ENCODE data around the gene SLC39A3. TPM values are rescaled to one million over a fixed set of nuclear protein-coding genes. Genes with fewer than 3 reads are reported as not detected.
A peak's percentile ranks its signal among the peaks of the same experiment; 100 is the strongest.

The SLC39A3 gene
- total RNA-seq, 1 experiment from 2014 or later, result 39.1 TPM

DNA sequence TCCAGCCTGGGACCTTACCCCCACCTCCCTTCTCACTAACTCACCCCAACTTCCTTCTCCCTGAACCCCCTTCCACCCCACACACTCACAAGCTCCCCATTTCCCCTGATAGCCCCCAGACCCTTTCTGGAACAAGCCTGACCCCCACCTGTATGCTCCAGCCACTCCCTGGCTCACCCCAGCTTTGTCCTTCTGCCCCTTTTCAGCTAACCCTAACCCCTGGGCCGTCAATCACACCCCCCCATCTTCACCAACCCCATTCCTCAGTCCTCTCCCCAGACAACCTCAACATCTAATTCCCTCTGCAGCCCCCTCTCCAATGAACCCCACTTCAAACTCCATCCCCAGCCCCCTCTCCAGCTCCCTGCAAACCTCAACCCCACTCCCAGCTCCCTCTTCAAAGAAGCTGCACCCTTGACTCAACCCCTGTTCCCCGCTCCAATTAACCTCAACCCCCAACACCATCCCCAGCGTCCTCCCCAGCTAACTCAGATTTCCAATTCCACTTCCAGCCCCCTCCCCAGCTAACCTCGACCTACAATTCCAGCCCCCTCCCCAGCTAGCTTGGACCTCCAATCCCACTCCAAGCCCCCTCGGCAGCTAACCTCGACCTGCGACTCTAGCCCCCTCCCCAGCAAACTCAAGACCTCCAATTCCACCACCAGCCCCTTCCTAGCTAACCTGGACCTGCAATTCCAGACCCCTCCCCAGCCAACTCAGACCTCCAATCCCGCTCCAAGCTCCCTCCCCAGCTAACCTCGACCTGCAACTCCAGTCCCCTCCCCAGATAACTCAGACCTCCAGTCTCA, 38.3 kb downstream of the SLC39A3 start:
- Histone ChIP-seq H3K27ac (ENCODE audit: low read depth, low read length) (no peak overlapping the region), H3K4me1 (ENCODE audit: control insufficient read depth in 1 of 2, insufficient read depth in 2 of 2, low read length in 2 of 2) (peaks cover 4 to 15% of the 10 kb centered on the region in 2 experiments; a peak in 3 of 4 replicates), H3K27me3 (ENCODE audit: insufficient read depth, low read length) (no peaks in the 10 kb centered on the region), H3K9me2 (ENCODE audit: insufficient read depth) (no peaks in the 10 kb centered on the region), H2AFZ (ENCODE audit: low read depth, low read length, poor library complexity, severe bottlenecking) (no peak overlapping the region), H4K20me1 (ENCODE audit: insufficient read depth) (no peaks in the 10 kb centered on the region), H3K9me3 (ENCODE audit: control insufficient read depth in 1 of 2, insufficient read depth in 1 of 2, low read depth in 1 of 2, low read length in 2 of 2) (no peaks in the 10 kb centered on the region), H3K36me3 (ENCODE audit: control insufficient read depth in 1 of 2, insufficient read depth in 2 of 2, low read length in 2 of 2) (no peaks in the 10 kb centered on the region), H3K4me3 (replicated peaks in 1 of 2; ENCODE audit: low read depth in 1 of 2, low read length in 2 of 2) (peak overlapping the region; percentile 60 to 64), H3K79me2 (ENCODE audit: insufficient read depth, low read length) (no peaks in the 10 kb centered on the region), H3K9ac (ENCODE audit: low read length) (peak overlapping the region; percentile 72), H3K4me2 (ENCODE audit: low read length) (peak overlapping the region; percentile 79)
- CTCF ChIA-PET, result interaction anchor here (1.3 kb wide), 1 partner anchor 53 kb away, joined by 5 read pairs; no protein-coding TSS in a partner anchor
- ATAC-seq (no peak), DNase-seq (ENCODE audit: low read depth, low spot score) (no peak)
- POLR2A ChIA-PET, result no interaction called here
- RAD21 ChIA-PET (ENCODE audit: low non-redundant PET in 1 of 2, low total read pairs in 2 of 2, uncharacterized antibody in 2 of 2, unreplicated experiment in 2 of 2), result interaction anchor here in 1 of 2 experiments (1.3 kb wide), 1 partner anchor 53 kb away, joined by 3 read pairs; no protein-coding TSS in a partner anchor
- intact Hi-C loops (cut with micrococcal nuclease), result no loop called here
- TF ChIP-seq EZH2 (IDR thresholded peaks at IDR 0.05) (no peak), FOSL1 (IDR thresholded peaks at IDR 0.05; ENCODE audit: low read depth) (no peak), ZFX (IDR thresholded peaks at IDR 0.05) (no peak), ZNF274 (IDR thresholded peaks at IDR 0.05; ENCODE audit: low read depth, low read length) (no peak), RAD21 (IDR thresholded peaks at IDR 0.05; ENCODE audit: low read depth) (no peak), ELF1 (IDR thresholded peaks at IDR 0.05; ENCODE audit: borderline replicate concordance, low read depth) (no peak)
- no TSS peak for BruUV-seq (replicated peaks)

DNA sequence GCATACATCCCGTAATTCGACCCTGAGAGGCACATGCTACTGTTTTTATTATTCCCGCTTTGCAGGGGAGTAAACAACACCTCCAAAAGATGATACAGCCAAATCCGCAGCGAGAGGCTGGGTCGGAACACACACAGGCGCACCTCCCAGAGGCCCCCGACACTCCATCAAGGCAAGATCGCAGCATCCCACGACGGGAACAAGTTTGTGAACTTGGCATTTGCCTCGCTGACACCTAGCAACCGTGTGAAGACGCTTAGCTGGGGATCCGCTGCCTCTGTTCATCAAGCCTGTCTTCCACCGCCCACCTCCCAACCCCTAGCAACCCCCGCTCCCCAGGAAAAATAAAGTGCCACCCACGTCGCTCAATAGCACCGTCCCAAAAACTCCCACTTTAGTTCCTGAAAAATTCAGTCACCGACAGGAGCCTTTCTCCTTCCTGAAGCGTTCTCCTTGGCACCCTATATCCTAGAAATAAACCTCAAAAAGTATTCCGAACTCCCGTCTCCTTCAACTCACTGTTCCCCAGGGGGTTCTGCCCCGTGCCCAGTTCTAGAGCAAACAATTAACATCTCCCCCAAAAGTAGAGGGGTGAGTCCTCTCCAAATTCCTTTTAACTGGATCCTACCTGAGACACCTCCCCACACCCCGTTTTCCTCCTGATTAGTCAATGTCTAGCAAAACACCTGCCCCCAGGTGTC, 39.0 kb downstream of the SLC39A3 start:
- Histone ChIP-seq H3K9ac (ENCODE audit: low read length) (no peak overlapping the region), H3K4me3 (replicated peaks in 1 of 2; ENCODE audit: low read depth in 1 of 2, low read length in 2 of 2) (no peak overlapping the region), H2AFZ (ENCODE audit: low read depth, low read length, poor library complexity, severe bottlenecking) (no peak overlapping the region), H3K79me2 (ENCODE audit: insufficient read depth, low read length) (no peaks in the 10 kb centered on the region), H3K27ac (ENCODE audit: low read depth, low read length) (no peak overlapping the region), H3K4me2 (ENCODE audit: low read length) (no peak overlapping the region), H4K20me1 (ENCODE audit: insufficient read depth) (no peaks in the 10 kb centered on the region), H3K4me1 (ENCODE audit: control insufficient read depth in 1 of 2, insufficient read depth in 2 of 2, low read length in 2 of 2) (peaks cover 4 to 15% of the 10 kb centered on the region in 2 experiments; a peak in 3 of 4 replicates), H3K9me2 (ENCODE audit: insufficient read depth) (no peaks in the 10 kb centered on the region), H3K27me3 (ENCODE audit: insufficient read depth, low read length) (no peaks in the 10 kb centered on the region), H3K9me3 (ENCODE audit: control insufficient read depth in 1 of 2, insufficient read depth in 1 of 2, low read depth in 1 of 2, low read length in 2 of 2) (no peaks in the 10 kb centered on the region), H3K36me3 (ENCODE audit: control insufficient read depth in 1 of 2, insufficient read depth in 2 of 2, low read length in 2 of 2) (no peaks in the 10 kb centered on the region)
- TF ChIP-seq RAD21 (IDR thresholded peaks at IDR 0.05; ENCODE audit: low read depth) (no peak), EZH2 (IDR thresholded peaks at IDR 0.05) (no peak), ZNF274 (IDR thresholded peaks at IDR 0.05; ENCODE audit: low read depth, low read length) (no peak), CEBPB (IDR thresholded peaks at IDR 0.05; ENCODE audit: low read depth) (no peak)
- intact Hi-C loops (cut with micrococcal nuclease), result no loop called here
- DNase-seq (ENCODE audit: low read depth, low spot score) (no peak), ATAC-seq (no peak)
- CTCF ChIA-PET, result interaction anchor here (1.3 kb wide), 1 partner anchor 52 kb away, joined by 5 read pairs; no protein-coding TSS in a partner anchor
- BruUV-seq (replicated peaks), result no TSS peak
- POLR2A ChIA-PET, result no interaction called here
- RAD21 ChIA-PET (ENCODE audit: low non-redundant PET in 1 of 2, low total read pairs in 2 of 2, uncharacterized antibody in 2 of 2, unreplicated experiment in 2 of 2), result no interaction called here

Measured in HCT116 (cell line).